Measurements from ENCODE around the gene MROH2A. TPM values are rescaled to one million over a fixed set of nuclear protein-coding genes. Genes with fewer than 3 reads are reported as not detected.

Gene MROH2A
- total and polyA plus RNA-seq, 7 experiments from 2014 or later = not detected

DNA sequence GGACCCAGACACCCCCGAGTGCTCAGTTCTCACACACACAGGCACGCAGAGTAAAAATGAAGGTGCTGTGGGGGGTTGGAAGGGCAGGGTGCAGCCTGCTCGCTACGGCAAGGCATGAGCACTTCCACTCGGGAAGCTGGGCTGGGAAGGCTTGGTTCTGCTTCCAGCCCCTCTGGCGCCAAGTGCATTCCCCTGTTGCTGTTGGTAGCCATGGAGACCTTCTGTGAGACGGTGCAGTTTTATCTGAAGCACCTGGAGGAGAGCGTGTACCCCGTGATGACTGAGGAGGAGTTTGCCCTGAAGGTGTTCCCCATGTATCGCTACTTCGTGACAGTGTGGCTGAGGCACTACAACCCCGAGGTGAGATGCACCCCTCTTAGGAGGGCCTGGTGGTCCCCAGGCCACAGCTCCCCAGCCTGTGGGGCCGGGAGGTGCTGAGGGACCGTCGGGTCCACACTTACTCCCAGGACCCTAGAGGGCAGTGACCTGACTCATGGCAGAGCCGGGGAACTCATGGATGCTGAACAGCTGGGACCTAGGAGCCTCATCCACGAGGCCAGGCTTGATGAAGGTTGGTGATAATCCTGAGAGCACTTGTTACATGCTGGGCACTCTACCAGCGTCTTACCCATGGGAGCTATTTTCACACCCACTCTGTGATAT lies 15.5 kb downstream of the MROH2A start:
- H3K27me3 ChIP-seq (ENCODE audit: control insufficient read depth in 2 of 2, insufficient read depth in 2 of 2, low read length in 2 of 2) = no peaks in the 10 kb centered on the region
- POLR2A ChIA-PET = no interaction called here
- Mint-ChIP-seq H3K4me1 (peaks cover 0 to 2% (median 0%) of the 10 kb centered on the region in 7 donors), H3K36me3 (no peaks in the 10 kb centered on the region), H3K27me3 (peaks cover 0 to 4% (median 0%) of the 10 kb centered on the region in 5 donors), H3K27ac (no peak overlapping the region), H3K4me3 (no peak overlapping the region), H3K9me3 (peaks cover 0 to 2% (median 0%) of the 10 kb centered on the region in 11 donors)
- no peaks in the 10 kb centered on the region for H3K36me3 ChIP-seq (ENCODE audit: control insufficient read depth in 2 of 3, insufficient read depth in 3 of 3, low read length in 3 of 3)
- DNase-seq (no peak), ATAC-seq (no peak)
- H3K4me3 ChIP-seq (ENCODE audit: low read length) = no peak overlapping the region
- H3K4me1 ChIP-seq (ENCODE audit: control insufficient read depth in 2 of 2, insufficient read depth in 2 of 2, low read length in 2 of 2) = no peaks in the 10 kb centered on the region
- no peaks in the 10 kb centered on the region for H3K9me3 ChIP-seq (ENCODE audit: control insufficient read depth in 2 of 3, low read length in 3 of 3)
- CTCF ChIA-PET = no interaction called here
- intact Hi-C loops (cut with micrococcal nuclease) = no loop called here
- no peak overlapping the region for H3K27ac ChIP-seq (ENCODE audit: low read depth, low read length)

DNA sequence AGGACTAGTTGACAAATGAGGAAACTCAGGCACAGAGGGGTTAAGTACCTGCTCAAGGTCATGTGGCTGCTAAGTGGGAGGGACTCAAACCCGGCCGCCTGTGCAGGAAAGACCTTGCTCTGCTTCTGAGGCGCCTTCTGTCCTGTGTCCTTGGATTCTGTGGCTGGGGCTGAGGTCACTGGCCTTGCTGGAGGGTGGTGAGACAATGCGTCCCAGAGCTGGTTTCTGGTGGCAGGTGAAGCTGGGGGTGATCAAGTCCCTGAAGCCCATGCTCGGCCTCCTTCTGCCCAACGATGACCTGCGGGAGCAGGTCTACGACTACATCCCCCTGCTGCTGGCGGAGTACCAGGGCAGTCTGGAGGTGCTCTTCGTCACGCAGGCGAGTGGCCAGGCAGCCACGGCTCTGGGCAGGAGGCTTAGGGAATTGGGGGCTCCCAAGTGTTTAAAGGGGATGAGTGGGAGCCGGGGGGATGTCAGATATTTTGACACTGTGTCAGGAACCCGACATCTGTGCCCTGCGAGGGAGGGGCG lies 16.1 kb downstream of the MROH2A start:
- intact Hi-C loops (cut with micrococcal nuclease) = no loop called here
- no peaks in the 10 kb centered on the region for H3K36me3 ChIP-seq (ENCODE audit: control insufficient read depth in 2 of 3, insufficient read depth in 3 of 3, low read length in 3 of 3)
- Mint-ChIP-seq H3K4me1 (peaks cover 0 to 2% (median 0%) of the 10 kb centered on the region in 7 donors), H3K4me3 (no peak overlapping the region), H3K27me3 (peaks cover 0 to 2% (median 0%) of the 10 kb centered on the region in 5 donors), H3K9me3 (peaks cover 0 to 2% (median 0%) of the 10 kb centered on the region in 11 donors), H3K36me3 (no peaks in the 10 kb centered on the region), H3K27ac (no peak overlapping the region)
- H3K27me3 ChIP-seq (ENCODE audit: control insufficient read depth in 2 of 2, insufficient read depth in 2 of 2, low read length in 2 of 2) = no peaks in the 10 kb centered on the region
- no peaks in the 10 kb centered on the region for H3K4me1 ChIP-seq (ENCODE audit: control insufficient read depth in 2 of 2, insufficient read depth in 2 of 2, low read length in 2 of 2)
- no peaks in the 10 kb centered on the region for H3K9me3 ChIP-seq (ENCODE audit: control insufficient read depth in 2 of 3, low read length in 3 of 3)
- no peak for ATAC-seq
- ChIA-PET CTCF (no interaction called here), POLR2A (no interaction called here)
- no peak for DNase-seq
- H3K27ac ChIP-seq (ENCODE audit: low read depth, low read length) = no peak overlapping the region
- H3K4me3 ChIP-seq (ENCODE audit: low read length) = no peak overlapping the region

DNA sequence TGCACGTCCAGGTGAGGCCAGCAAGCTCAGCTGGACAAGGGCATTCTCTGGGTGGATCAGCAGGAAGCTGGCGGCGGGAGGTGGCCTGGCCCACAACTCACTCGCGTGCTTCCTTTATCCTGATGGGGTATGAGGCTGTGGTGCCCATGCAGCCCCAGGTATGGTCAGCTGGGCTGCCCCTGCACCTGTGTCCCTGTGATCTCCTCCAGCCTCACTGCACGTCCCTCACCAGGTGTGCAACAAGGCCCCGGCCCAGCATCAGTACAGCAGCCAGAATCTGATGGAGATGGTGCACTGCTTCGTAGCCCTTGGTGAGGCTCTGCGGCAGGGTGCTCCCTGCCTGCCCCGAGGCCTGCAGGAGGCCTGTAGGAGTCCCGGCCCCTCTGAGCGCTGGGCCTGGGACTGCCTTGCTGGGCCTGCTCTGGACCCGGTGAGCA lies 17.6 kb downstream of the MROH2A start:
- H3K9me3 Mint-ChIP-seq = peaks cover 0 to 2% (median 0%) of the 10 kb centered on the region in 11 donors
- no peaks in the 10 kb centered on the region for H3K27me3 Mint-ChIP-seq
- intact Hi-C loops (cut with micrococcal nuclease) = no loop called here
- peaks cover 0 to 2% (median 0%) of the 10 kb centered on the region in 7 donors for H3K4me1 Mint-ChIP-seq
- POLR2A ChIA-PET = no interaction called here
- H3K27ac Mint-ChIP-seq = no peak overlapping the region
- H3K27ac ChIP-seq (ENCODE audit: low read depth, low read length) = no peak overlapping the region
- H3K9me3 ChIP-seq (ENCODE audit: control insufficient read depth in 2 of 3, low read length in 3 of 3) = no peaks in the 10 kb centered on the region
- no peak overlapping the region for H3K4me3 ChIP-seq (ENCODE audit: low read length)
- ATAC-seq (no peak), DNase-seq (peak in 1 of 9 donors; percentile 2)
- H3K36me3 Mint-ChIP-seq = no peaks in the 10 kb centered on the region
- no peak overlapping the region for H3K4me3 Mint-ChIP-seq
- H3K36me3 ChIP-seq (ENCODE audit: control insufficient read depth in 2 of 3, insufficient read depth in 3 of 3, low read length in 3 of 3) = no peaks in the 10 kb centered on the region
- no peaks in the 10 kb centered on the region for H3K27me3 ChIP-seq (ENCODE audit: control insufficient read depth in 2 of 2, insufficient read depth in 2 of 2, low read length in 2 of 2)
- CTCF ChIA-PET = no interaction called here
- H3K4me1 ChIP-seq (ENCODE audit: control insufficient read depth in 2 of 2, insufficient read depth in 2 of 2, low read length in 2 of 2) = no peaks in the 10 kb centered on the region

DNA sequence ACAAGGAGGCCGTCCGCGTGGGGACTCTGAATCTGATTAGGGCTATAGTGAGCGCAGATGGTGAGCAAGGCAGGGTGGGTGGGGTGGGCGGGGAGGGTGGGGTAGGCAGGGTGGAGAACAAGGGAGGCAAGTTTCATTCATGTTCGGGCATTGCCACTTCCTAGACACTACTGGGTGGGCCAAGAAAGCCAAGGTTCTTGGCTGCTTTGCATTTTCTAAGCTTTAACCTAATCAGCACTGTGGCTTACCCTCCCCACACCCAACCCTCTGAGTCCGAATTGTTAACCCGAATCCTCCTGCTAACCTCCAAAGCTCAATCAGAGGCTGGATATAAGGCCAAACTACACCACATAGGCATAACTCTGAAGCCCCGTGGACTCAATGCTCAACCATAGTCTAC lies 18.1 kb downstream of the MROH2A start:
- ChIA-PET POLR2A (no interaction called here), CTCF (no interaction called here)
- Mint-ChIP-seq H3K27ac (no peak overlapping the region), H3K9me3 (peaks cover 0 to 2% (median 0%) of the 10 kb centered on the region in 11 donors), H3K27me3 (no peaks in the 10 kb centered on the region), H3K4me3 (no peak overlapping the region), H3K4me1 (peaks cover 0 to 2% (median 0%) of the 10 kb centered on the region in 7 donors), H3K36me3 (no peaks in the 10 kb centered on the region)
- Histone ChIP-seq H3K27me3 (ENCODE audit: control insufficient read depth in 2 of 2, insufficient read depth in 2 of 2, low read length in 2 of 2) (no peaks in the 10 kb centered on the region), H3K9me3 (ENCODE audit: control insufficient read depth in 2 of 3, low read length in 3 of 3) (no peaks in the 10 kb centered on the region), H3K4me1 (ENCODE audit: control insufficient read depth in 2 of 2, insufficient read depth in 2 of 2, low read length in 2 of 2) (no peaks in the 10 kb centered on the region), H3K27ac (ENCODE audit: low read depth, low read length) (no peak overlapping the region), H3K36me3 (ENCODE audit: control insufficient read depth in 2 of 3, insufficient read depth in 3 of 3, low read length in 3 of 3) (no peaks in the 10 kb centered on the region), H3K4me3 (ENCODE audit: low read length) (no peak overlapping the region)
- intact Hi-C loops (cut with micrococcal nuclease) = no loop called here
- ATAC-seq = no peak
- peak in 1 of 9 donors; percentile 6 for DNase-seq

DNA sequence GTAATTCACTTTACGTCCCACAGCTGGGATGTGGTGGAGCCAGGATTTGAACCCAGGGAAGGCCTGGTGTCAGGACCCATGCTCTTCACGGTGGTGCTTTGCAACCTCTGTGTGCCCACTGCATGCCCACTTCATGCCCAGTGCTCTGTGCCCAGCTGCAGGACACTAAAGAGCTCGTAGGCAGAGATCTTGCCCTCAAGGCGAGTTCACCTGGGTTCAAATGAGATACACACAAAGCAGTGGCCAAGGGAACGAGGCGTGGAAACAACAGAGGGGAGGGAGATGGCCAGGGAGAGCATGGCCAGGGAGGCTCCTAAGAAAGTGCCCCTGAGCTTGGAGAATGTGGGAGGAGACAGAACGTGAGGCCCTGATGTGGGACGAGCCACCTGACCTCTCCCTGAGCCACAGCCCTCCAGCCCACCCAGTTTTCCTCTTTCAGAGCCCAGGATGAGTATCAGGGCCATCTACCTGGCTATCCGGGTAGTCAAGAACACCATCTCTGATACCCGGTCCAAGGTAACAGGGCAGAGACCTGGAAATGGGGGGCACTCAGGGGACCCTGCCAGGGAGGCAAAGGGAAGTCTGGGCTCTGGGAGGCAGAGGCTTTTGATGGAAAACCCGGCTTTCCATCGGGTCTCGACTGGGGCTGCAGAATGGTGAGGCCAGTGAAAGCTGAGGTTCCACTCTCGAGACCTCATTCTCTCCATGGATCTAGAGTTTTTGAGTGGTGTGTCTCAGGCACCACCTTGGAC lies 20.4 kb downstream of the MROH2A start:
- no peaks in the 10 kb centered on the region for H3K36me3 Mint-ChIP-seq
- DNase-seq = peak in 2 of 9 donors; percentile 3 to 11

DNA sequence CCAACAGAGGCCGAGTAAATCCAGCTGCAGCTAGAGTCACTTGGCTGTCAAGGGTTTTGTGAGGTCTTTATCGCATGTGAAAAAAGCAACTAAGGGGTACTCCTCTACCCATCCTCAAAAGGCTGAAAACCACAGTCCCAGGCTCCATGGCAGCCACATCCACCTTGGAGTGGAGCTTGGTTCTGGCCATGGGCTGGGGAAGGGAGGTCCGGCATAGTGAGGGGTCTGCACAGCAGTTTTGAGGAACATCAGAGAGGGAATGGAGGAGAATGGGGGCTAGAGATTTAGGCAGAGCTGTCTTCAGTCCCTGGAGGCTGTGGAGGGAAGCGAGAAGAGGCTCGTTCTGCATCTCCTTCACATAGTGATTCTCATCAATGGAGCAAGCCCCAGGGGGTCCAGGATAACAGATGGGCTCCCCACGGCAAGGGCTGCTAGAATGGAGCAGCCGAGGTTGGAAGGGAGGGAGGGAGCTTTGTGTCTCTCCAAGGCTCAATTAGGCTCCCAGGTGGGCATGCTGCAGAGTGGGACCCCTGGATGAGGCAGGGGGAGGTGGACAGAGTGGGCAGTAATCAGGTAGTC lies 21.0 kb downstream of the MROH2A start:
- Histone ChIP-seq H3K4me3 (ENCODE audit: low read length) (no peak overlapping the region), H3K9me3 (ENCODE audit: control insufficient read depth in 2 of 3, low read length in 3 of 3) (no peaks in the 10 kb centered on the region), H3K4me1 (ENCODE audit: control insufficient read depth in 2 of 2, insufficient read depth in 2 of 2, low read length in 2 of 2) (no peaks in the 10 kb centered on the region), H3K27ac (ENCODE audit: low read depth, low read length) (no peak overlapping the region), H3K27me3 (ENCODE audit: control insufficient read depth in 2 of 2, insufficient read depth in 2 of 2, low read length in 2 of 2) (no peaks in the 10 kb centered on the region), H3K36me3 (ENCODE audit: control insufficient read depth in 2 of 3, insufficient read depth in 3 of 3, low read length in 3 of 3) (no peaks in the 10 kb centered on the region)
- intact Hi-C loops (cut with micrococcal nuclease) = no loop called here
- CTCF ChIA-PET = no interaction called here
- POLR2A ChIA-PET = no interaction called here
- Mint-ChIP-seq H3K36me3 (no peaks in the 10 kb centered on the region), H3K4me3 (no peak overlapping the region), H3K27me3 (peaks cover 0 to 16% (median 12%) of the 10 kb centered on the region in 5 donors), H3K27ac (no peak overlapping the region), H3K9me3 (peaks cover 0 to 2% (median 0%) of the 10 kb centered on the region in 11 donors), H3K4me1 (peaks cover 0 to 2% (median 0%) of the 10 kb centered on the region in 7 donors)
- ATAC-seq (no peak), DNase-seq (no peak)

More for the DNA sequence above, 20.4 kb downstream of the MROH2A start:
- no peak for ATAC-seq
- peaks cover 0 to 2% (median 0%) of the 10 kb centered on the region in 11 donors for H3K9me3 Mint-ChIP-seq
- no peaks in the 10 kb centered on the region for H3K4me1 ChIP-seq (ENCODE audit: control insufficient read depth in 2 of 2, insufficient read depth in 2 of 2, low read length in 2 of 2)
- ChIA-PET CTCF (no interaction called here), POLR2A (no interaction called here)
- no peak overlapping the region for H3K27ac Mint-ChIP-seq
- H3K4me3 Mint-ChIP-seq = no peak overlapping the region
- no peaks in the 10 kb centered on the region for H3K36me3 ChIP-seq (ENCODE audit: control insufficient read depth in 2 of 3, insufficient read depth in 3 of 3, low read length in 3 of 3)
- no peak overlapping the region for H3K4me3 ChIP-seq (ENCODE audit: low read length)
- H3K4me1 Mint-ChIP-seq = peaks cover 0 to 2% (median 0%) of the 10 kb centered on the region in 7 donors
- H3K27me3 ChIP-seq (ENCODE audit: control insufficient read depth in 2 of 2, insufficient read depth in 2 of 2, low read length in 2 of 2) = no peaks in the 10 kb centered on the region
- no peaks in the 10 kb centered on the region for H3K9me3 ChIP-seq (ENCODE audit: control insufficient read depth in 2 of 3, low read length in 3 of 3)
- H3K27ac ChIP-seq (ENCODE audit: low read depth, low read length) = no peak overlapping the region
- peaks cover 0 to 14% (median 8%) of the 10 kb centered on the region in 5 donors for H3K27me3 Mint-ChIP-seq
- intact Hi-C loops (cut with micrococcal nuclease) = no loop called here
